RWPE1 (cell line): ENCODE results near the gene CAMK1D.
"Not testable (repeated sequence)": the region's sequence is repeated elsewhere in the genome, so short reads cannot be mapped to it uniquely, and the experiment has no call there.

Experiments used
- CTCF ChIA-PET: fragments of 350-600 bp; sonication (Branson Sonifier 250); formaldehyde crosslinking; extraction: SDS; loops from one replicate; lab custom pipeline; 2021; lab: Yijun Ruan, JAX
- POLR2A ChIA-PET: fragments of 400-600 bp; formaldehyde crosslinking; extraction: SDS; loops from one replicate; lab custom pipeline; 2020; ENCODE audit warnings: antibody characterized with exemption; ENCODE audit not compliant: low non-redundant PET; lab: Yijun Ruan, JAX
- DNase-seq: peaks from one replicate; pipeline ENCODE4 v3.0.0; 2012; ENCODE audit warnings: low spot score
- H3K27ac ChIP-seq: fragments of 450-650 bp; 2 replicates; pipeline ENCODE4 v1.5.1; 2017
- TF ChIP-seq, protein P1 (sequence below): fragments of 450-650 bp; conservative IDR thresholded peaks from 2 replicates; pipeline ENCODE4 v1.5.1; 2017; ENCODE audit warnings: low read depth, mild to moderate bottlenecking

CAMK1D gene

DNA sequence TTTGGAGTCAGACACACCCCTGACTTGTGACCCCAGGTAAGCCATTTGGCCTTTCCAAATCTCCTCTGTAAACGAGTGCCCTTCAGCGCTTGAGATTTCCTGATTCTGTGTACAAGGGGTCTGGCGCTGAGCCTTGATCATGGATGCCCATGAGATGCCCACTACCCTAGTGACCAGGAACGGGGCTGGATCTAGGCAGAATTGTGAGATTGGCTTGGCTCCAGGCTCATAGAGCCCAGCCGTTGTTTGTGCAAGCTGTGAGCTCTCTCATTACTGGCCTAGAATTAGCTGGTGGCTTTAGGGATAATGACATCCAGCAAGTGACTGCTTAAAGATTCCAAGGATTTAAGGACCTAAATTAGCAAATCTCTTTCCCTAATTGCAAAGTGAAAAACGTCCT lies 84.9 kb downstream of the CAMK1D start:
- H3K27ac ChIP-seq, result no peak overlapping the region
- no peak for DNase-seq
- POLR2A ChIA-PET, result no interaction called here
- TF ChIP-seq, protein P1, sequence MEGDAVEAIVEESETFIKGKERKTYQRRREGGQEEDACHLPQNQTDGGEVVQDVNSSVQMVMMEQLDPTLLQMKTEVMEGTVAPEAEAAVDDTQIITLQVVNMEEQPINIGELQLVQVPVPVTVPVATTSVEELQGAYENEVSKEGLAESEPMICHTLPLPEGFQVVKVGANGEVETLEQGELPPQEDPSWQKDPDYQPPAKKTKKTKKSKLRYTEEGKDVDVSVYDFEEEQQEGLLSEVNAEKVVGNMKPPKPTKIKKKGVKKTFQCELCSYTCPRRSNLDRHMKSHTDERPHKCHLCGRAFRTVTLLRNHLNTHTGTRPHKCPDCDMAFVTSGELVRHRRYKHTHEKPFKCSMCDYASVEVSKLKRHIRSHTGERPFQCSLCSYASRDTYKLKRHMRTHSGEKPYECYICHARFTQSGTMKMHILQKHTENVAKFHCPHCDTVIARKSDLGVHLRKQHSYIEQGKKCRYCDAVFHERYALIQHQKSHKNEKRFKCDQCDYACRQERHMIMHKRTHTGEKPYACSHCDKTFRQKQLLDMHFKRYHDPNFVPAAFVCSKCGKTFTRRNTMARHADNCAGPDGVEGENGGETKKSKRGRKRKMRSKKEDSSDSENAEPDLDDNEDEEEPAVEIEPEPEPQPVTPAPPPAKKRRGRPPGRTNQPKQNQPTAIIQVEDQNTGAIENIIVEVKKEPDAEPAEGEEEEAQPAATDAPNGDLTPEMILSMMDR, result no peak
- CTCF ChIA-PET, result interaction anchor here (0.7 kb wide), 1 partner anchor 9 kb away, joined by 3 read pairs; no protein-coding TSS in a partner anchor

GRCh38 chr10:12434677-12435076 lies 85.3 kb downstream of the CAMK1D start:
- H3K27ac ChIP-seq, CTCF ChIA-PET, DNase-seq, POLR2A ChIA-PET: not testable (repeated sequence)

- CTCF ChIA-PET, result no interaction called here
- no peak overlapping the region for H3K27ac ChIP-seq
- DNase-seq, result no peak
- TF ChIP-seq, protein P1, result no peak
- POLR2A ChIA-PET, result no interaction called here
These were observed 86.0 kb downstream of the CAMK1D start for GRCh38 chr10:12435348-12435747.

- TF ChIP-seq, protein P1, result no peak
- no peak for DNase-seq
- H3K27ac ChIP-seq, result no peak overlapping the region
- ChIA-PET CTCF (no interaction called here), POLR2A (no interaction called here)
These were observed 89.8 kb downstream of the CAMK1D start for GRCh38 chr10:12438919-12439692.

GRCh38 chr10:12439767-12440166 lies 90.4 kb downstream of the CAMK1D start:
- POLR2A ChIA-PET, DNase-seq, H3K27ac ChIP-seq, CTCF ChIA-PET: not testable (repeated sequence)

DNA sequence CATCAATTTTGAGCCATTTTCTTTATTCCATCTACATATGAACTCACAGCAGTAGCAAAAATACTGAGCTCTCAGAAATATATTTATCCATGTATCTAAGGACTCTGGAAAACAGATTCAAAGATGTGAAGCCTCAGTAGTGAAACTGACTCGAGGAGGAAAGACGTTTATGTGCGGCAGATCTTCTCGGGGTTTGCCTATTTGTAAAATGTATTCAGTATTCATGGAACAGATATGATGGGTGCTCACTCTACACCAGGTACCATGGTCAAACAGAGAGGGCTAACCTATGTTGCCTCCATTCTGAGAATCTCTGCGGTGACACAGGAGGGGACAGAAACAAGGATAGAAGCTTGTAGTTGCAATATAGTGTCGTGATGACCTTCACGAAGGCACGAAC lies 93.7 kb downstream of the CAMK1D start:
- CTCF ChIA-PET, result interaction anchor here (0.6 kb wide), 1 partner anchor 9 kb away, joined by 3 read pairs; no protein-coding TSS in a partner anchor
- no peak for DNase-seq
- POLR2A ChIA-PET, result no interaction called here
- TF ChIP-seq, protein P1, result no peak
- H3K27ac ChIP-seq, result no peak overlapping the region

DNA sequence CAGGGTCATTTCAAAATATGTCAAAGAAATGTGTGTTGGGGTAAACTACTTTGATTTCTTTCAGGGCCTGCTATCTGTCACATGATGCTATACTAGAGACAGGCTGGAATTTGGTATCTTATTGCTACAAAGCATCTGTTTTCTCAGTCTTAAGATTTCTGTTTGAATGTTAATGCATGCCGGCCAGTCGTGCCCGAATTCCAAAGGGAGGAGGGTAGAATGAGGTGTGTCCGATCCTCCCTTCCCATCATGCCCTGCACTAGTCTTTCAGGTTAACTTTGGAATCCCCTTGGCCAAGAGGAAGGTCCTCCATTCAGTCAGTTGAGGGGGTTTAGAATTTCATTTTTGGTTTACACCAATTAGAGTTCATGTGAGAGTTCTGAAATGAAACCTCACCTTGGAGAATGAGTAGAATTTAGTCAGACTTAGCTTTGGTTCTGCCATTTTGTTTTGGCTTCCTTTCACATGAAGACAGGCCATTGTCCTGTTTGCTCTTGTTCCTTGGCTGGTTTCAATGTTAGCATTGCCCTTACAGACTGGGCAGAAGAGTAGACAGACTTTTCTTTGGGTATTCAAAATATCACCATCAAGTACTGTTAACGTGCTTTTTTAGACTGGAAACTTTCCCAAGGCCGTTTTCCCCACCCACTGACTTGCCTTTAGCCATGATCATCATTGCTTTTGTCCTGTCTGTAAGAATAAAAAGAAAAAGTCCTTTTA lies 95.8 kb downstream of the CAMK1D start:
- no peak overlapping the region for H3K27ac ChIP-seq
- TF ChIP-seq, protein P1, result no peak
- ChIA-PET POLR2A (no interaction called here), CTCF (interaction anchor here (0.6 kb wide), 1 partner anchor 11 kb away, joined by 4 read pairs; no protein-coding TSS in a partner anchor)
- DNase-seq, result no peak
